Endothelial cell (in vitro differentiated cells): ENCODE results near the gene ANKMY2. TPM values are rescaled to one million over a fixed set of nuclear protein-coding genes. Genes with fewer than 3 reads are reported as not detected.

Experiments
- DNase-seq: peaks from one replicate; pipeline ENCODE4 v3.0.0; 2021; ENCODE audit warnings: low spot score
- H3K27ac Mint-ChIP-seq: one replicate; pipeline ENCODE4 v1.8.0; 2021; ENCODE audit warnings: mixed read lengths, inconsistent platforms; ENCODE audit not compliant: unreplicated experiment
- H3K27me3 Mint-ChIP-seq: one replicate; pipeline ENCODE4 v1.8.0; 2021; ENCODE audit warnings: mild to moderate bottlenecking, moderate library complexity, mixed read lengths, inconsistent platforms; ENCODE audit not compliant: unreplicated experiment
- H3K36me3 Mint-ChIP-seq: one replicate; pipeline ENCODE4 v1.8.0; 2021; ENCODE audit warnings: mild to moderate bottlenecking, low read depth, mixed read lengths, inconsistent platforms; ENCODE audit not compliant: unreplicated experiment
- H3K4me1 Mint-ChIP-seq: one replicate; pipeline ENCODE4 v1.8.0; 2021; ENCODE audit warnings: mild to moderate bottlenecking, mixed read lengths, inconsistent platforms; ENCODE audit not compliant: unreplicated experiment
- H3K4me3 Mint-ChIP-seq: one replicate; pipeline ENCODE4 v1.8.0; 2021; ENCODE audit warnings: mild to moderate bottlenecking, mixed read lengths, inconsistent platforms; ENCODE audit not compliant: unreplicated experiment
- H3K9me3 Mint-ChIP-seq: one replicate; pipeline ENCODE4 v1.8.0; 2021; ENCODE audit warnings: mixed read lengths, inconsistent platforms; ENCODE audit not compliant: unreplicated experiment
- total RNA-seq: library from RNA; stranded (reverse); fragmentation: NEBNext Ultra II Directional; extraction: Animal tissue kit (Norgen Biotek cat#: 25700); gene quantifications from one replicate; pipeline ENCODE4 v1.2.1, GENCODE V29; 2021; ENCODE audit not compliant: unreplicated experiment
- TF ChIP-seq, protein P1 (sequence below): fragments of 200-600 bp; sonication (generic); IDR thresholded peaks from one replicate; pipeline ENCODE4 v1.5.0; 2021; ENCODE audit warnings: antibody characterized with exemption; ENCODE audit not compliant: unreplicated experiment

The ANKMY2 gene
- total RNA-seq, 1 donor from 2014 or later: 20.5 TPM

DNA sequence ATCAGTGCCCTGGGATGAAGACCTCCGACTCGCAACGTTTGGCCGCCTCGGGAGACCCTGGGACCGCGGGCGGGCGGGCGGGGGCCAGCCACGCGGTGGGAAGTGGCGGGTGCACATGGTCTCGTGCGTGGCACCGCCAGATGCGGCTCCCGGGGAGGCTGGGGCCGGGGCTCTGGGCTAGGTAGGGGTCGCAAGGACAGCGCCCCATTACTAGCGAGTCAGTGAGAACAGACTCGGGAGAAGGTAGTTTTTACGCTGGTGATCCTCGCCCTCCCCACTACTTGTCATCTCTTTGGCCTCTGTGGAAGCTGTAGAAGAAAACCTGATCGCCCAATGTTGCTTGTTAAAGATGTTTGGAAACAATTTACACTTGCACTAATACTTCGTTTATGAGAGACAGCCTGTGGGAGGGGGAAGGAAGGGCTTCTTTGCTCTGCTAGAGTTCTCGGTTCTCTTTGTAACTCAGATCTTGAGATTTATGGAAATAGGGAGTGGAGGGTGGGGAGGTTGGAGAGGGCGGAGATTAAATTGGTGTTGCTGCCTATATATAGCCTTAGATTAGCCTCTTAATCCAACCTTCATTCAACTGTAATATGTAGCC is 1.0 kb upstream of the ANKMY2 start:
- TF ChIP-seq, protein P1, sequence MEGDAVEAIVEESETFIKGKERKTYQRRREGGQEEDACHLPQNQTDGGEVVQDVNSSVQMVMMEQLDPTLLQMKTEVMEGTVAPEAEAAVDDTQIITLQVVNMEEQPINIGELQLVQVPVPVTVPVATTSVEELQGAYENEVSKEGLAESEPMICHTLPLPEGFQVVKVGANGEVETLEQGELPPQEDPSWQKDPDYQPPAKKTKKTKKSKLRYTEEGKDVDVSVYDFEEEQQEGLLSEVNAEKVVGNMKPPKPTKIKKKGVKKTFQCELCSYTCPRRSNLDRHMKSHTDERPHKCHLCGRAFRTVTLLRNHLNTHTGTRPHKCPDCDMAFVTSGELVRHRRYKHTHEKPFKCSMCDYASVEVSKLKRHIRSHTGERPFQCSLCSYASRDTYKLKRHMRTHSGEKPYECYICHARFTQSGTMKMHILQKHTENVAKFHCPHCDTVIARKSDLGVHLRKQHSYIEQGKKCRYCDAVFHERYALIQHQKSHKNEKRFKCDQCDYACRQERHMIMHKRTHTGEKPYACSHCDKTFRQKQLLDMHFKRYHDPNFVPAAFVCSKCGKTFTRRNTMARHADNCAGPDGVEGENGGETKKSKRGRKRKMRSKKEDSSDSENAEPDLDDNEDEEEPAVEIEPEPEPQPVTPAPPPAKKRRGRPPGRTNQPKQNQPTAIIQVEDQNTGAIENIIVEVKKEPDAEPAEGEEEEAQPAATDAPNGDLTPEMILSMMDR: no peak
- Mint-ChIP-seq H3K36me3 (peaks cover 16% of the 10 kb centered on the region), H3K4me3 (peak overlapping the region; percentile 99), H3K4me1 (peaks cover 66% of the 10 kb centered on the region), H3K9me3 (no peaks in the 10 kb centered on the region), H3K27me3 (peaks cover 18% of the 10 kb centered on the region), H3K27ac (peak overlapping the region; percentile 55)
- no peak for DNase-seq

DNA sequence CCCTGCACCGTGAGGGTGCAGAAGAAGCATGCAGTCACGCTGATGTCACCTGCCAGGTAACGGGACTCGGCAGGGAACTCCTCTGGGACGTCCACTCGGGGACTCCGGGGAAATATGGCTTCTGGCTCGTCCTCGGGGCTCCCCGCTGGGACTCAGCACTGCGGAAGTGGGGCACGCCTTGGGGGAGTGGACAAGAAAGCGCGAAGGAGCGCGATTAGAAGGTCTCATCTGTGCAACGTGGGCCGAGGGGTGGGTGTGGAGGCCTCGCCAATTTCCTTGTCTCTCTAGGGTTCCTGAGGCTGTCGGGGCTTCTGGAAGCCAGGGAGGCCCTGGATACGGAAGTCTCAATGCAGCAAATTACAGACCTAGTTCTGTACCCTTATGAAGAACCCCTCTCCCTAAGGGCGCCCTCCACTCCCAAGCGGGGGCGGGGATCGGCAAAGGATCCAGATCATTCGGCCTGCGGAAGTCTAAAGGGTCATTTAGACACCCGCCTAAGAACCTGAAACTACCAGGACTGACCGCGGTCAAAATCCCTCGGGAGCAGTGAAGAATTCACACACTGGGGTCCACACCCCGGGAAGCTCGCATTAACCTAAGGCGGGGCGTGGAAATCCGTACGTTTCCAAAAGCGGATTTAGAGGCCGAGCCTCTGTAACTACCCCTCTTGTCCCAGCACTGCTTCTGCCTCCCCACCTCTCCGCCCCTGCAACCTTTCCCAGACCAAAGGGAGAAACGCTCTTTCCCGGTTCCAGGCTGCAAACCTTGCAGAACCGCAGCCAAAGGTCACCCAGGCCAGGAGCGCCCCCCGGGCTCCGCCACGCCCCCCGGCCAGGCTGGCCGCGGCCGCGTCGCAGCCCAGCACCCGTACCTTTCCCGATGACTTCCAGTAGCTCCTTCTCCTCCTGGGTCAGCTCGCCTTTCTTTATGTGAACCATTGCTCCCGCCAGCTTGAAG is 640 bp downstream of the ANKMY2 start:
- Mint-ChIP-seq H3K4me1 (peaks cover 54% of the 10 kb centered on the region), H3K27me3 (peaks cover 18% of the 10 kb centered on the region), H3K36me3 (peaks cover 16% of the 10 kb centered on the region), H3K4me3 (peak overlapping the region; percentile 99), H3K9me3 (no peaks in the 10 kb centered on the region), H3K27ac (peak overlapping the region; percentile 98)
- DNase-seq: peak; percentile 57
- TF ChIP-seq, protein P1: no peak

- Mint-ChIP-seq H3K27me3 (peaks cover 18% of the 10 kb centered on the region), H3K36me3 (peaks cover 16% of the 10 kb centered on the region), H3K9me3 (no peaks in the 10 kb centered on the region), H3K4me3 (peak overlapping the region; percentile 99), H3K27ac (peak overlapping the region; percentile 53), H3K4me1 (peaks cover 48% of the 10 kb centered on the region)
- TF ChIP-seq, protein P1: no peak
- DNase-seq: no peak
Observed at GRCh38 chr7:16644157-16644556, 1.4 kb downstream of the ANKMY2 start.

GRCh38 chr7:16638282-16639280 is 7.0 kb downstream of the ANKMY2 start:
- Mint-ChIP-seq H3K27me3 (no peaks in the 10 kb centered on the region), H3K36me3 (peaks cover 4% of the 10 kb centered on the region), H3K4me3 (no peak overlapping the region), H3K4me1 (peaks cover 12% of the 10 kb centered on the region), H3K27ac (no peak overlapping the region), H3K9me3 (no peaks in the 10 kb centered on the region)
- TF ChIP-seq, protein P1: no peak
- no peak for DNase-seq
